Measurements from ENCODE around the gene EDARADD.
"Not testable (repeated sequence)": the region's sequence is repeated elsewhere in the genome, so short reads cannot be mapped to it uniquely, and the experiment has no call there.

- TF ChIP-seq, protein P1, sequence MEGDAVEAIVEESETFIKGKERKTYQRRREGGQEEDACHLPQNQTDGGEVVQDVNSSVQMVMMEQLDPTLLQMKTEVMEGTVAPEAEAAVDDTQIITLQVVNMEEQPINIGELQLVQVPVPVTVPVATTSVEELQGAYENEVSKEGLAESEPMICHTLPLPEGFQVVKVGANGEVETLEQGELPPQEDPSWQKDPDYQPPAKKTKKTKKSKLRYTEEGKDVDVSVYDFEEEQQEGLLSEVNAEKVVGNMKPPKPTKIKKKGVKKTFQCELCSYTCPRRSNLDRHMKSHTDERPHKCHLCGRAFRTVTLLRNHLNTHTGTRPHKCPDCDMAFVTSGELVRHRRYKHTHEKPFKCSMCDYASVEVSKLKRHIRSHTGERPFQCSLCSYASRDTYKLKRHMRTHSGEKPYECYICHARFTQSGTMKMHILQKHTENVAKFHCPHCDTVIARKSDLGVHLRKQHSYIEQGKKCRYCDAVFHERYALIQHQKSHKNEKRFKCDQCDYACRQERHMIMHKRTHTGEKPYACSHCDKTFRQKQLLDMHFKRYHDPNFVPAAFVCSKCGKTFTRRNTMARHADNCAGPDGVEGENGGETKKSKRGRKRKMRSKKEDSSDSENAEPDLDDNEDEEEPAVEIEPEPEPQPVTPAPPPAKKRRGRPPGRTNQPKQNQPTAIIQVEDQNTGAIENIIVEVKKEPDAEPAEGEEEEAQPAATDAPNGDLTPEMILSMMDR (IDR thresholded peaks at IDR 0.05): not testable (repeated sequence)
- not testable (repeated sequence) for TF ChIP-seq POLR2A (IDR thresholded peaks at IDR 0.05)
These were observed 27.4 kb upstream of the EDARADD start for GRCh38 chr1:236366681-236367080.
